Transverse colon (tissue), 4 donors: ENCODE results near the gene MOCS1. TPM values are rescaled to one million over a fixed set of nuclear protein-coding genes. Genes with fewer than 3 reads are reported as not detected.

Source experiments
- DNase-seq: peaks from one replicate; pipeline ENCODE4 v3.0.0-alpha.2; 2019
- H3K27ac ChIP-seq, 4 donors: fragments of 200-600 bp; sonication (generic); 2 replicates each; pipeline ENCODE4 v1.5.1; 2016 to 2018; ENCODE audit warnings: inconsistent platforms in 4 of 4
- H3K27me3 ChIP-seq: fragments of 200-600 bp; sonication (generic); 2 replicates; pipeline ENCODE4 v1.5.1; 2017; ENCODE audit warnings: inconsistent platforms
- H3K36me3 ChIP-seq, 4 donors: fragments of 200-600 bp; sonication (generic); 2 replicates each; pipeline ENCODE4 v1.5.1; 2017 to 2019; ENCODE audit warnings: inconsistent platforms in 4 of 4
- H3K4me1 ChIP-seq, 4 donors: fragments of 200-600 bp; sonication (generic); 2 replicates each; pipeline ENCODE4 v1.5.1; 2017 to 2020; ENCODE audit warnings: inconsistent platforms in 4 of 4
- H3K4me3 ChIP-seq, 4 donors: fragments of 200-600 bp; sonication (generic); 1 replicate in 1 of 4; 2 replicates in 3 of 4; pipeline versions ENCODE4 v1.5.1 to v1.6.1; 2017 to 2019; ENCODE audit warnings: inconsistent platforms in 4 of 4
- H3K9me3 ChIP-seq, 2 donors: fragments of 200-600 bp; sonication (generic); 2 replicates each; pipeline ENCODE4 v1.5.1; 2017 to 2019; ENCODE audit warnings: inconsistent platforms in 2 of 2
- CTCF ChIP-seq, 5 experiments: fragments of 200-600 bp in 3 of 5; fragments of 450-650 bp in 2 of 5; sonication (generic) in 3 of 5; IDR thresholded peaks; 1 replicate in 2 of 5; 2 replicates in 3 of 5; pipeline ENCODE4 v1.5.1; 2016 to 2017; ENCODE audit warnings: antibody characterized with exemption in 5 of 5, inconsistent platforms in 3 of 5, mild to moderate bottlenecking in 2 of 5, moderate library complexity in 1 of 5
- EP300 ChIP-seq: sonication (generic); formaldehyde crosslinking; IDR thresholded peaks from one replicate; pipeline ENCODE4 v1.6.1; 2017; ENCODE audit warnings: antibody characterized with exemption, low read depth
- POLR2A ChIP-seq: fragments of 450-650 bp; IDR thresholded peaks from one replicate; pipeline ENCODE4 v1.6.1; 2016; ENCODE audit warnings: antibody characterized with exemption, mild to moderate bottlenecking, moderate library complexity
- POLR2AphosphoS5 ChIP-seq, 3 donors: sonication (generic); formaldehyde crosslinking; IDR thresholded peaks; one replicate each; pipeline ENCODE4 v1.6.1; 2016; ENCODE audit warnings: antibody characterized with exemption in 3 of 3
- WGBS, 2 donors: methylation state at CpG; one replicate each; pipeline ENCODE4 v1.1.5; 2018; ENCODE audit warnings: low coverage in 1 of 2; 5-methylcytosine and 5-hydroxymethylcytosine counted together
- in situ Hi-C, 4 donors: fragments of 200-750 bp; cut with MboI; loops; one replicate each; pipeline versions ENCODE4 v1.15.0 to v1.15.1; 2017; ENCODE audit warnings: low sequenced_read_pairs in 3 of 4, low pct_ligation_motif_present in 1 of 4, low pct_unique_long_range_greater_than_20kb in 1 of 4
- intact Hi-C: fragments of 100-400 bp; cut with DNase I; formaldehyde crosslinking; loops from one replicate; pipeline ENCODE4 v1.15.1; 2023; ENCODE audit warnings: low total_unique reads
- total RNA-seq, 4 donors: library from RNA; depleted of rRNA; stranded (reverse); fragments of >200 nt; gene quantifications; one replicate each; pipeline ENCODE4 v1.1.0, GENCODE V29; 2016

The MOCS1 gene
- total RNA-seq, 4 donors from 2014 or later = 20.6 to 58.3 (median 42.3) TPM

GRCh38 chr6:39929733-39930461, 4.4 kb downstream of the MOCS1 start:
- intact Hi-C loops (no loop called here), in situ Hi-C loops (no loop called here)
- peaks cover 0 to 31% (median 12%) of the 10 kb centered on the region in 4 donors for H3K4me1 ChIP-seq
- peaks cover 0 to 11% (median 0%) of the 10 kb centered on the region in 4 donors for H3K36me3 ChIP-seq
- H3K4me3 ChIP-seq = no peak overlapping the region
- H3K9me3 ChIP-seq = no peaks in the 10 kb centered on the region
- TF ChIP-seq POLR2AphosphoS5 (IDR thresholded peaks at IDR 0.05) = no peak
- TF ChIP-seq EP300 = no peak
- no peak for TF ChIP-seq POLR2A
- TF ChIP-seq CTCF (IDR thresholded peaks at IDR 0.05) = no peak
- peak overlapping the region in 3 of 4 donors; percentile 25 to 33 (median 29) for H3K27ac ChIP-seq
- 69 to 74% methylated on average over 6 to 11 of the region's 11 CpGs for WGBS, 2 donors
- DNase-seq = no peak
- H3K27me3 ChIP-seq = no peaks in the 10 kb centered on the region

- Histone ChIP-seq H3K36me3 (peaks cover 0 to 13% (median 0%) of the 10 kb centered on the region in 4 donors), H3K9me3 (no peaks in the 10 kb centered on the region), H3K27ac (peak overlapping the region in 2 of 4 donors; percentile 8), H3K27me3 (no peaks in the 10 kb centered on the region), H3K4me3 (no peak overlapping the region), H3K4me1 (peaks cover 0 to 30% (median 10%) of the 10 kb centered on the region in 4 donors)
- intact Hi-C loops (no loop called here), in situ Hi-C loops (no loop called here)
- no peak for DNase-seq
- no peak for TF ChIP-seq POLR2A
- no peak for TF ChIP-seq CTCF (IDR thresholded peaks at IDR 0.05)
- no peak for TF ChIP-seq POLR2AphosphoS5 (IDR thresholded peaks at IDR 0.05)
- TF ChIP-seq EP300 = no peak
- 72% methylated on average over 9 of the region's 9 CpGs; no CpG with 5 or more reads in 1 of the 2 donors for WGBS, 2 donors
Measured at GRCh38 chr6:39929039-39929732, 5.1 kb downstream of the MOCS1 start.

GRCh38 chr6:39927159-39927558, 7.1 kb downstream of the MOCS1 start:
- WGBS, 2 donors = 84% methylated on average over 11 of the region's 11 CpGs; no CpG with 5 or more reads in 1 of the 2 donors
- Histone ChIP-seq H3K27me3 (no peaks in the 10 kb centered on the region), H3K4me3 (no peak overlapping the region), H3K4me1 (peaks cover 3 to 36% (median 11%) of the 10 kb centered on the region in 4 donors), H3K9me3 (no peaks in the 10 kb centered on the region), H3K27ac (peak overlapping the region in 2 of 4 donors; percentile 8 to 53), H3K36me3 (peaks cover 0 to 13% (median 0%) of the 10 kb centered on the region in 4 donors)
- DNase-seq = no peak
- TF ChIP-seq CTCF (IDR thresholded peaks at IDR 0.05) (no peak), POLR2AphosphoS5 (IDR thresholded peaks at IDR 0.05) (no peak), EP300 (no peak), POLR2A (no peak)
- intact Hi-C loops (no loop called here), in situ Hi-C loops (no loop called here)

- intact Hi-C loops (no loop called here), in situ Hi-C loops (no loop called here)
- TF ChIP-seq POLR2AphosphoS5 (IDR thresholded peaks at IDR 0.05) (no peak), EP300 (no peak), CTCF (IDR thresholded peaks at IDR 0.05) (no peak), POLR2A (no peak)
- no peak for DNase-seq
- Histone ChIP-seq H3K4me1 (peaks cover 3 to 36% (median 12%) of the 10 kb centered on the region in 4 donors), H3K9me3 (no peaks in the 10 kb centered on the region), H3K36me3 (peaks cover 0 to 13% (median 0%) of the 10 kb centered on the region in 4 donors), H3K4me3 (no peak overlapping the region), H3K27ac (peak overlapping the region in 2 of 4 donors; percentile 8 to 53), H3K27me3 (no peaks in the 10 kb centered on the region)
- WGBS, 2 donors = 50 to 67% methylated on average over 1 to 3 of the region's 3 CpGs
Measured at GRCh38 chr6:39926668-39927067, 7.6 kb downstream of the MOCS1 start.
